Heart right ventricle (tissue), 16 donors: ENCODE results near the gene CXCL10. TPM values are rescaled to one million over a fixed set of nuclear protein-coding genes. Genes with fewer than 3 reads are reported as not detected.

ENCODE experiments used
- ATAC-seq, 8 donors: fragments of 200-7000 bp; cut with Tn5 transposase; one replicate each; pipeline ENCODE4 v1.9.1; 2020; ENCODE audit warnings: mild to moderate bottlenecking in 8 of 8, moderate library complexity in 8 of 8, moderate number of reproducible peaks in 1 of 8
- DNase-seq, 2 donors: peaks; one replicate each; pipeline ENCODE4 v3.0.0-alpha.2; 2020
- H3K27ac ChIP-seq, 10 donors: fragments of 200-600 bp; sonication (generic) in 2 of 10; one replicate each; pipeline versions ENCODE4 v1.5.0 to v1.8.0; 2020 to 2022; ENCODE audit warnings: mild to moderate bottlenecking in 3 of 10
- H3K27me3 ChIP-seq, 7 donors: fragments of 200-600 bp; one replicate each; pipeline ENCODE4 v1.8.0; 2021 to 2022; ENCODE audit warnings: mild to moderate bottlenecking in 2 of 7
- H3K36me3 ChIP-seq, 9 donors: fragments of 200-600 bp; sonication (generic) in 1 of 9; one replicate each; pipeline versions ENCODE4 v1.5.0 to v1.8.0; 2020 to 2022; ENCODE audit warnings: mild to moderate bottlenecking in 2 of 9
- H3K4me1 ChIP-seq, 9 donors: fragments of 200-600 bp; sonication (generic) in 1 of 9; one replicate each; pipeline versions ENCODE4 v1.5.0 to v1.8.0; 2020 to 2022; ENCODE audit warnings: mild to moderate bottlenecking in 4 of 9
- H3K4me3 ChIP-seq, 10 donors: fragments of 200-600 bp; sonication (generic) in 2 of 10; one replicate each; pipeline versions ENCODE4 v1.5.0 to v1.8.0; 2020 to 2022; ENCODE audit warnings: mild to moderate bottlenecking in 7 of 10, moderate library complexity in 2 of 10
- H3K9me3 ChIP-seq, 11 donors: fragments of 200-600 bp in 10 of 11; sonication (generic) in 2 of 11; one replicate each; pipeline versions ENCODE4 v1.5.0 to v1.8.0; 2013 to 2022; ENCODE audit warnings: mild to moderate bottlenecking in 2 of 11, control low read depth in 1 of 11, moderate library complexity in 1 of 11
- WGBS, 2 donors: extraction: QIAGEN DNeasy Blood & Tissue Kit; methylation state at CpG; one replicate each; pipeline ENCODE4 v1.1.7; 2013; ENCODE audit warnings: inconsistent platforms in 1 of 2; 5-methylcytosine and 5-hydroxymethylcytosine counted together
- intact Hi-C, 10 donors: fragments of 100-400 bp; cut with DNase I; formaldehyde crosslinking; loops; one replicate each; pipeline versions ENCODE4 v1.11.1 to v1.14.2; 2022
- long read RNA-seq, 3 donors: library from polyadenylated mRNA; unstranded; transcript quantifications; one replicate each; pipeline ENCODE4 v2.0.0, GENCODE V29; 2020 to 2021
- polyA plus RNA-seq, 2 donors: library from polyadenylated mRNA; stranded (reverse); fragments of 200-250 nt; gene quantifications; one replicate each; pipeline ENCODE4 v1.2.3, GENCODE V29; 2013
- total RNA-seq, 10 donors: library from RNA; stranded (reverse); fragmentation: NEBNext Ultra II Directional in 3 of 10; extraction: Animal tissue kit (Norgen Biotek cat#: 25700) in 3 of 10; gene quantifications; one replicate each; pipeline versions ENCODE4 v1.2.1 to v1.2.4, GENCODE V29; 2021 to 2023
- TF ChIP-seq, protein P1 (sequence below), 9 donors: fragments of 200-600 bp; sonication (generic) in 2 of 9; IDR thresholded peaks; one replicate each; pipeline versions ENCODE4 v1.5.0 to v1.8.0; 2021 to 2022; ENCODE audit warnings: antibody characterized with exemption in 9 of 9, mild to moderate bottlenecking in 5 of 9, moderate library complexity in 1 of 9
- donor health status: Arrhythmogenic right ventricular cardiomyopathy.
- donor health status: ischemic (EF 13 %, LVEDD 7.1; RV severe dilation, severe dysfunction).
- donor health status: healthy with polysubstance abuse.
- donor health status: DM: no; HTN: yes; CAD: no.
- donor health status: DM: no; HTN: no; CAD: no.
- donor health status: ischemic (EF 25% LVEDD 6.9; RV normal size, moderate dysfunction).
- donor health status: ischemic (EF 25% LVEDD 5.7; RV mildly dilated, moderate dysfunction).
- donor health status: healthy.
- donor health status: DM: yes; HTN: yes; CAD: no.
- donor health status: Ischemic cardiomyopathy.
- donor health status: ischemic (EF 35%, LVEDD 5.7; RV mildly dilated, moderate dysfunction).
- donor health status: nonischemic (EF 11% LVEDD 7.7; RV severe dilation, severe dysfunction).
- donor health status: DM: yes; HTN: yes; CAD: no.
- donor health status: PGD.
- donor health status: ischemic (EF 29% LVEDD 5.4; RV normal size, mild dysfunction).
- donor health status: nonischemic (EF 23%, LVEDD 6.1; RV moderate dilation, normal function).

CXCL10 gene
- total RNA-seq (100 to 1,000 TPM in 1 of 10 donors, 1 to 10 TPM in 3, under 1 TPM in 4, not detected in 2; 0.40 to 191 (median 1.0) TPM), polyA plus RNA-seq (under 1 TPM; 0.14 to 0.22 TPM)
- long read RNA-seq, donor 1, partial matches to known transcripts: 0 of 4 reads
- long read RNA-seq, donor 1, other reads (novel, unspliced or antisense): 1 of 4 reads
- long read RNA-seq, donor 2: 0 reads
- long read RNA-seq, donor 3: 0 reads

DNA sequence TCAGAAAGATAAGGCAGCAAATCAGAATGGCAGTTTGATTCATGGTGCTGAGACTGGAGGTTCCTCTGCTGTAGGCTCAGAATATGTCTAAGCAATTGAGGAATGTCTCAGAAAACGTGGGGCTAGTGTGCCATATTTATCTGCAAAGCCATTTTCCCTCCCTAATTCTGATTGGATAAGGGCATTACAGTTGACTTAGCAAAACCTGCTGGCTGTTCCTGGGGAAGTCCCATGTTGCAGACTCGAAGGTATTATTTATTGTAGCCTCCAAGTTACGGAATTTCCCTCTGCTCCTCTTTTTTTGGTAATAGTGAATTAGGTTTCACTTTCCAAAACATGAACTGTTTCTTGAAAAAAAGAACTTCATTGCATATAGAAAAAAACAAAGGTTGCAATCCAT, at the start of gene CXCL10:
CXCL10 (minus strand) TSS at position 109 of the 400 bp plus-strand sequence; CDS start at position 43, 66 bp downstream.
- no peak for DNase-seq
- Histone ChIP-seq H3K27ac (peak within 1 kb of the TSS in 1 of 10 donors; percentile 15), H3K36me3 (no peaks in the 10 kb centered on the region), H3K4me3 (peak within 1 kb of the TSS in 1 of 10 donors; percentile 6), H3K9me3 (no peaks in the 10 kb centered on the region), H3K27me3 (no peaks in the 10 kb centered on the region), H3K4me1 (peaks cover 0 to 27% (median 0%) of the 10 kb centered on the region in 9 donors)
- 27 to 41% methylated on average over 3 of the region's 3 CpGs for WGBS, 2 donors
- ATAC-seq: no peak
- TF ChIP-seq, protein P1, sequence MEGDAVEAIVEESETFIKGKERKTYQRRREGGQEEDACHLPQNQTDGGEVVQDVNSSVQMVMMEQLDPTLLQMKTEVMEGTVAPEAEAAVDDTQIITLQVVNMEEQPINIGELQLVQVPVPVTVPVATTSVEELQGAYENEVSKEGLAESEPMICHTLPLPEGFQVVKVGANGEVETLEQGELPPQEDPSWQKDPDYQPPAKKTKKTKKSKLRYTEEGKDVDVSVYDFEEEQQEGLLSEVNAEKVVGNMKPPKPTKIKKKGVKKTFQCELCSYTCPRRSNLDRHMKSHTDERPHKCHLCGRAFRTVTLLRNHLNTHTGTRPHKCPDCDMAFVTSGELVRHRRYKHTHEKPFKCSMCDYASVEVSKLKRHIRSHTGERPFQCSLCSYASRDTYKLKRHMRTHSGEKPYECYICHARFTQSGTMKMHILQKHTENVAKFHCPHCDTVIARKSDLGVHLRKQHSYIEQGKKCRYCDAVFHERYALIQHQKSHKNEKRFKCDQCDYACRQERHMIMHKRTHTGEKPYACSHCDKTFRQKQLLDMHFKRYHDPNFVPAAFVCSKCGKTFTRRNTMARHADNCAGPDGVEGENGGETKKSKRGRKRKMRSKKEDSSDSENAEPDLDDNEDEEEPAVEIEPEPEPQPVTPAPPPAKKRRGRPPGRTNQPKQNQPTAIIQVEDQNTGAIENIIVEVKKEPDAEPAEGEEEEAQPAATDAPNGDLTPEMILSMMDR (IDR thresholded peaks at IDR 0.05): no peak
- intact Hi-C loops: no loop called here

- ATAC-seq: no peak
- WGBS, 2 donors: 58 to 68% methylated on average over 4 of the region's 4 CpGs
- intact Hi-C loops: loop anchor here in 3 of 10 donors (10.0 kb wide), 2 partner anchors 158 to 178 kb away; no protein-coding TSS in a partner anchor
These were observed 49.5 kb upstream of the CXCL10 start for GRCh38 chr4:76072760-76073159.

DNA sequence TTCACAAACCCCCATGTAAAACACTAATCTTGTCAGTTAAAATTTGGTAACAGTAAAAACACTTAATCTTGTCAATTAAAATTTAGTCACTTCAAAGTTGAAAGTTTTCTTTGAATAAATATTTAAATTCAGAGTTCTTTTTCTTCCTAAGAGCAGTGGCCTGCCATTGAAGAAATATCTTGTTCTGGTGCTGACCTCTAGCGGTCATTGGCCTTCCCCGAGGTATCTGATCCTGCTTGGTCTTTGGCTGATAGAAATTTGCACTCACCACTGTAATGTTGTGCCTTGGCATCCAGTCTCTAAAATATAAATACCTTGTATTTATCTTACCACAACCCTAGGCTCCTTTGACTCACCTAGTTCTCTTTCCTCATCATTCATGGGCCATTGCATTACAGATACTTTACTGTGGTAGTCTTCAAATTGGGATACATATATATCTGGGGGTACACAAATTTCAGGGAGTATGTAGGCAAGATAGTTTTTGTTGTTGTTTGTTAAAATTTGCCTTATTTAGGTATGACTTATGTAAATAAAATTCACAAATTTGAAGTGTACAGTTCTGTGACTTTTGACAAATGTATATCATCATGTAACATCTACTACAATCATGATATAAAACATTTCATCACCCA, 44.5 kb upstream of the CXCL10 start:
- Histone ChIP-seq H3K27me3 (no peaks in the 10 kb centered on the region), H3K4me1 (peaks cover 0 to 3% (median 0%) of the 10 kb centered on the region in 9 donors), H3K4me3 (no peak overlapping the region), H3K27ac (no peak overlapping the region), H3K36me3 (no peaks in the 10 kb centered on the region), H3K9me3 (no peaks in the 10 kb centered on the region)
- 2% methylated on average over 2 of the region's 2 CpGs for WGBS, 2 donors
- intact Hi-C loops: loop anchor here (1.0 to 10.0 kb wide), 7 partner anchors 55 to 153 kb away; no protein-coding TSS in a partner anchor
- ATAC-seq (peak; percentile 67 to 91 (median 86)), DNase-seq (peak; percentile 25 to 81)
- TF ChIP-seq, protein P1 (IDR thresholded peaks at IDR 0.05): peak; percentile 57 to 95 (median 91)

More at GRCh38 chr4:76072760-76073159, 49.5 kb upstream of the CXCL10 start:
- no peak for DNase-seq
- TF ChIP-seq, protein P1 (IDR thresholded peaks at IDR 0.05): no peak
- Histone ChIP-seq H3K4me3 (no peak overlapping the region), H3K36me3 (no peaks in the 10 kb centered on the region), H3K27me3 (no peaks in the 10 kb centered on the region), H3K27ac (no peak overlapping the region), H3K4me1 (peaks cover 0 to 16% (median 0%) of the 10 kb centered on the region in 9 donors), H3K9me3 (no peaks in the 10 kb centered on the region)

GRCh38 chr4:76066546-76066945, 43.2 kb upstream of the CXCL10 start:
- intact Hi-C loops: loop anchor here in 6 of 10 donors (2.0 to 10.0 kb wide), 6 partner anchors 54 to 152 kb away; no protein-coding TSS in a partner anchor
- Histone ChIP-seq H3K27ac (no peak overlapping the region), H3K4me1 (peaks cover 0 to 4% (median 0%) of the 10 kb centered on the region in 9 donors), H3K27me3 (no peaks in the 10 kb centered on the region), H3K9me3 (no peaks in the 10 kb centered on the region), H3K36me3 (no peaks in the 10 kb centered on the region), H3K4me3 (no peak overlapping the region)
- TF ChIP-seq, protein P1 (IDR thresholded peaks at IDR 0.05): no peak
- ATAC-seq (no peak), DNase-seq (no peak)
- 77 to 87% methylated on average over 3 of the region's 3 CpGs for WGBS, 2 donors
